ENCODE data around the gene MYBPH.

The MYBPH gene

GRCh38 chr1:203169770-203170520 lies 5.7 kb downstream of the MYBPH start:
- FAIRE-seq = no peak
- no peak for TF ChIP-seq TAF1 (IDR thresholded peaks at IDR 0.05; ENCODE audit: borderline replicate concordance, low read depth, low read length)
- no peak for TF ChIP-seq POLR2A (IDR thresholded peaks at IDR 0.05; ENCODE audit: low read depth, low read length)
- TF ChIP-seq POLR2AphosphoS5 (IDR thresholded peaks at IDR 0.05; ENCODE audit: low read depth, low read length) = no peak

GRCh38 chr1:203168991-203169390 lies 6.6 kb downstream of the MYBPH start:
- TF ChIP-seq POLR2AphosphoS5 (IDR thresholded peaks at IDR 0.05; ENCODE audit: low read depth, low read length) (no peak), TAF1 (IDR thresholded peaks at IDR 0.05; ENCODE audit: borderline replicate concordance, low read depth, low read length) (no peak), POLR2A (IDR thresholded peaks at IDR 0.05; ENCODE audit: low read depth, low read length) (no peak)
- DNase-seq (ENCODE audit: insufficient read length) (no peak), FAIRE-seq (no peak)

More at GRCh38 chr1:203169770-203170520, 5.7 kb downstream of the MYBPH start:
- no peak for DNase-seq (ENCODE audit: insufficient read length)

- DNase-seq (ENCODE audit: insufficient read length) (no peak), FAIRE-seq (no peak)
- TF ChIP-seq POLR2AphosphoS5 (IDR thresholded peaks at IDR 0.05; ENCODE audit: low read depth, low read length) = no peak
- TF ChIP-seq POLR2A (IDR thresholded peaks at IDR 0.05; ENCODE audit: low read depth, low read length) = no peak
- TF ChIP-seq TAF1 (IDR thresholded peaks at IDR 0.05; ENCODE audit: borderline replicate concordance, low read depth, low read length) = no peak
Observed at GRCh38 chr1:203168256-203168786, 7.3 kb downstream of the MYBPH start.

- DNase-seq (ENCODE audit: insufficient read length) (no peak), FAIRE-seq (no peak)
- TF ChIP-seq TAF1 (IDR thresholded peaks at IDR 0.05; ENCODE audit: borderline replicate concordance, low read depth, low read length) (no peak), POLR2AphosphoS5 (IDR thresholded peaks at IDR 0.05; ENCODE audit: low read depth, low read length) (no peak), POLR2A (IDR thresholded peaks at IDR 0.05; ENCODE audit: low read depth, low read length) (no peak)
Observed at GRCh38 chr1:203167913-203168200, 7.8 kb downstream of the MYBPH start.

- DNase-seq (ENCODE audit: insufficient read length) (no peak), FAIRE-seq (no peak)
- TF ChIP-seq POLR2AphosphoS5 (IDR thresholded peaks at IDR 0.05; ENCODE audit: low read depth, low read length) (no peak), POLR2A (IDR thresholded peaks at IDR 0.05; ENCODE audit: low read depth, low read length) (no peak)
Observed at GRCh38 chr1:203167026-203167912, 8.4 kb downstream of the MYBPH start.

GRCh38 chr1:203166192-203166940 lies 9.3 kb downstream of the MYBPH start:
- TF ChIP-seq TAF1 (IDR thresholded peaks at IDR 0.05; ENCODE audit: borderline replicate concordance, low read depth, low read length) (no peak), POLR2A (IDR thresholded peaks at IDR 0.05; ENCODE audit: low read depth, low read length) (no peak), POLR2AphosphoS5 (IDR thresholded peaks at IDR 0.05; ENCODE audit: low read depth, low read length) (no peak)
- peak; percentile 90 for FAIRE-seq
- DNase-seq (ENCODE audit: insufficient read length) = peak; percentile 48

- FAIRE-seq (no peak), DNase-seq (ENCODE audit: insufficient read length) (no peak)
- TF ChIP-seq TAF1 (IDR thresholded peaks at IDR 0.05; ENCODE audit: borderline replicate concordance, low read depth, low read length) (no peak), POLR2AphosphoS5 (IDR thresholded peaks at IDR 0.05; ENCODE audit: low read depth, low read length) (no peak)
Observed at GRCh38 chr1:203165800-203166161, 9.8 kb downstream of the MYBPH start.

GRCh38 chr1:203165101-203165799 lies 10.4 kb downstream of the MYBPH start:
- FAIRE-seq = no peak
- TF ChIP-seq POLR2AphosphoS5 (IDR thresholded peaks at IDR 0.05; ENCODE audit: low read depth, low read length) (no peak), POLR2A (IDR thresholded peaks at IDR 0.05; ENCODE audit: low read depth, low read length) (no peak), TAF1 (IDR thresholded peaks at IDR 0.05; ENCODE audit: borderline replicate concordance, low read depth, low read length) (no peak)
- DNase-seq (ENCODE audit: insufficient read length) = no peak

GRCh38 chr1:203163891-203164635 lies 11.6 kb downstream of the MYBPH start:
- TF ChIP-seq TAF1 (IDR thresholded peaks at IDR 0.05; ENCODE audit: borderline replicate concordance, low read depth, low read length) = no peak

GRCh38 chr1:203162403-203162802 lies 13.2 kb downstream of the MYBPH start:
- DNase-seq (ENCODE audit: insufficient read length) = no peak
- no peak for TF ChIP-seq POLR2AphosphoS5 (IDR thresholded peaks at IDR 0.05; ENCODE audit: low read depth, low read length)
- TF ChIP-seq POLR2A (IDR thresholded peaks at IDR 0.05; ENCODE audit: low read depth, low read length) = no peak
- TF ChIP-seq TAF1 (IDR thresholded peaks at IDR 0.05; ENCODE audit: borderline replicate concordance, low read depth, low read length) = no peak
- FAIRE-seq = no peak

More at GRCh38 chr1:203163891-203164635, 11.6 kb downstream of the MYBPH start:
- no peak for FAIRE-seq
- DNase-seq (ENCODE audit: insufficient read length) = no peak

All from GM12892 (cell line).